NAMALWA (cell line): ENCODE data around the gene CNOT2.
"Not testable (repeated sequence)": the region's sequence is repeated elsewhere in the genome, so short reads cannot be mapped to it uniquely, and the experiment has no call there.

Experiments
- DNase-seq: peaks from one replicate; pipeline ENCODE4 v3.0.0-alpha.2; 2015; ENCODE audit warnings: low spot score

The CNOT2 gene

DNA sequence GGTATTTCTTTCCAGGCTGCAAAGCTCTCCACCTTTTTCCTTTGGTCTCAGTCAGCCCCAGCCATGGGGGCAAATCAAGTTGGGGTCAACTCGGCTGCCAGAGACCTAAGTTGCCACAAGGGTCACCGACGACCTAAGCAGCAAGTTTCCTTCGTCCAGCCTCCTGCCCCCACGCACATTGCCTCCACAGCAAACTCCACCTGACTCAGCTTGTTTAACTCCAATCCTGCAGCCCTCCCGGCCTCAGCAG lies 122.1 kb downstream of the CNOT2 start:
- no peak for DNase-seq

DNA sequence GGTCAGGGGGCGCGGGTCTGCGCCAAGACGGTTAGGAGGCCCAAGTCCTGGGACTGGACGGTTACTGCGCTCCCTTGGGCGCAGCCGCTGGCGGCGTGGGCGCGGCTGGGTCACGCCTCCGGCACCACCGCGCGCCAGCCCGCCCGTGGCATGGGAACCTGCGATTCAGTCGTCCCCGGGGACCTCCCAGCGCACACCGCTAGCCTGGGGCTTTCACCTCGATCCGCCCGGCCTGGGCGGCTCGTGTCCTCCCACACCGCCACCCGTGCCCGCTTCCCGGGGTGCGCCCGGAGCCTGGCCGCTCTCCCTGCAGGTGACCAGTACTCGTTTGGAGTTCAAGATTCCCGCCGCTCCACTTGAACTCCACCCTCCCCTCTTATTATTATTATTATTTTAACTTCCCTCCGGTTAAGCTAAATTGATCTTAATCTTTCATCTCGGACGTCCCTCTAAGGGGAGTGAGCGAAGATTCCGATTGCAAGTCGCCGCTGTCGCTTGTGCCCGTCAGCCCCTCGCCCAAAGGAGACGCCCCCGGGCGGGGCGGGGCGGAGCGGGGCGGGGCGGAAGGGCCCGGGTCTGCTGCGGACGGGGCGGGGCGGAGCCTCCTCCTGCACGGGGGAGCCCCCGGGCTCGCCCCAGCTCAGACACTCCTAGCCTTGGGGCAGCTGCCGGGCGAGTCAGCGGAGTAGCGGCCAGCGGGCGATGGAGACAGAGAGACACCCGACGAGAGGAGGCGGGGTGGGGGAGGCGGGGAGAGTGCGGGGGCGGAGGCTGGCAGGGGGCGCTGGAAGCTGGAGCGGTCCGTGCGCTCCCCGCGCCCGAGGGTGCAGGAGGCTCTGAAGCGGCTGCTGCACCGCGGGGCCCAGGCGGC lies 122.7 kb downstream of the CNOT2 start, which contains the start of gene KCNMB4:
TSS of gene KCNMB4 (plus strand) at position 643 of the 871 bp plus-strand sequence. CDS start 445 bp downstream, outside the sequence.
- peak; percentile 91 for DNase-seq

DNA sequence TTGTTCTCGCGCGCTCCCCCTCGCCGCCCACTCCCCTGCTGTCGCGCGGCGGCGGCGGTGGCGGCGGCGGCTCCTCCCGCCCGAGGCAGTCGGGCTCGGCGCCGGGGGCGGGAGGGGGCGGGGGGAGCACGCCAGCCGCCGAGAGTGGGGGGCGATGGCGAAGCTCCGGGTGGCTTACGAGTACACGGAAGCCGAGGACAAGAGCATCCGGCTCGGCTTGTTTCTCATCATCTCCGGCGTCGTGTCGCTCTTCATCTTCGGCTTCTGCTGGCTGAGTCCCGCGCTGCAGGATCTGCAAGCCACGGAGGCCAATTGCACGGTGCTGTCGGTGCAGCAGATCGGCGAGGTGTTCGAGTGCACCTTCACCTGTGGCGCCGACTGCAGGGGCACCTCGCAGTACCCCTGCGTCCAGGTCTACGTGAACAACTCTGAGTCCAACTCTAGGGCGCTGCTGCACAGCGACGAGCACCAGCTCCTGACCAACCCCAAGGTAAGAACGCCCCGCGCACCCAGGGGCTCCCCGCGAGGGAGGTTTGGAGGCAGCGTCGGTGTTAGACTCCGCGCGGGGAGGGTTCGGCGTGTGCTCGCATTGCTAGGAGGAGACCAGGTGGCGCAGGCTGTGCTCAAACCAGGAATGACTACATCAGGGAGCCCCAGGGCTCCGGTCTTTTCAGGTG lies 123.5 kb downstream of the CNOT2 start:
- peak; percentile 82 for DNase-seq

DNA sequence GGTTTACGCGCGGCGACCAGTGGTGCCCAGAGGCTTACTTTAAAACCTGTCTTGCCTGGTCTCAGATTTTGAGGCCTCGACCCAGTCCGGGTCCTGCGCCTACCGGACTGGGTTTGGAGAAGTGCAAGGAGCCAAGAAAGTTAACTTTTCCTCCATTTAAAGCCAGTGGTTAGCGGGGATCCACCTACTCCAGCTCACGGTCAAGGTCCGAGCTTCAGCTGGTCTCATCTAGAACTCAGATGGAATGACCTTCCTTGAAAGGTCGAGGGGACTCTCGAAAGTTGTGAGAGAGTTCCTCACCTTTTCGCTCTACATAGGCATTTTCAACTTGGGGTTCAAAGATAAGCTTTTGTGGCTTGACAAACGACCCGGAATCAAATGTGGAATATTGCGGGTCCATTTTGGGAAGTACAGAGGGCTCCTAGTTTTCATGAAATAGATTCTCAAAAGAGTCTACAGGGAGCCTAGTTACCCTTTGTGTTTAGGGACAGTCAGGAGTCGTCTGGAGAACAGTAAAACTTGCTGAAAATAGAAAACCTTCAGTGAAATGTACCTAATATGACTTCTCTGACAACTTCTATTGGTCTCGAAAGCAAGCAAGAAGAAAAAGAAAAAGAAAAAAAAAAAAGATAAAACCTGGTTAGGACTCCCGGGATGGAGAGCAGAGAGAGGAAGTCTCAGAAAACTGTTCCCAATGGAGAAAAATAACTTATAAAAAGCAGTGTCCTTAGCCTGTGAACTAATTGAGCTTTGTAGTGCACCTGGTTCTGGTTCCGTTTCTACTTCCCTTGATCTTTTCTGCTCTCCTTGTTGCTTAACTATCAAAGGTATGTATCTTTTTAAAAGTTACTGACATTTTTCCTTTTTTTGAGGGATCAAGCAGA lies 124.3 kb downstream of the CNOT2 start:
- DNase-seq: peak; percentile 46

DNA sequence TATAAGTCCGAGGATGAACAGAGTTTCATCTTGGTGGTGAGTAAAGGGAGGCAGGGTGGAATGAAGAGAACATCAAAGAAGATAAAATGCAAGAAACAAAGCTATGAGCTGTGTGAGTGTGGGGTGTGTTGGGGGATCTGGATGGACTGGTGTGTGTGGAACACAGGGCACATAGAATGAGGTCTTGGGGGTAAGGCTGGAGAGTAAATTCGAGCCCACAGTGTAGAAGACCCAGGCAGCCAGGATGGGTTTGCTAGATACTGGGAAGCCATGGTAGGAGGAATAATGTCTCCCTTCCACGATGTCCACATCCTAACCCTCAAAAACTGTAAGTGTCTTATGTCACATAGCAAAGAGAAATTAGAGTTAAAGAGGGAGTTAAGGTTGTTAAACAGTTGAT lies 129.6 kb downstream of the CNOT2 start:
- DNase-seq: no peak

DNA sequence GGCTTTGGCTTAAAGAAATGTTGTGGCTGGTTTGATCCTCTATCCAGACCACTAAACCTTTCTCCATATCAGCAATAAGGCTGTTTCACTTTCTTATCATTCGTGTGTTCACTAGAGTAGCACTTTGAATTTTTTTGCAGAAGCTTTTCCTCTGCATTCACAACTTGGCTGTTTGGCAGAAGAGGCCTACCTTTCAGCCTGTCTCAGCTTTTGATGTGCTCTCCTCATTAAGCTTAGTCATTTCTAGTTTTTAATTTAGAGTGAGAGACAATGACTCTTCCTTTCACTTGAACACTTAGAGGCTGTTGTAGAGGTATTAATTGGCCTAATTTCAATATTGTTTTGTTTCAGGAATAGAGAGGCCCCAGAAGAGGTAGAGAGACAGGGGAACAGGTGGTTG lies 136.6 kb downstream of the CNOT2 start:
- DNase-seq: no peak

DNA sequence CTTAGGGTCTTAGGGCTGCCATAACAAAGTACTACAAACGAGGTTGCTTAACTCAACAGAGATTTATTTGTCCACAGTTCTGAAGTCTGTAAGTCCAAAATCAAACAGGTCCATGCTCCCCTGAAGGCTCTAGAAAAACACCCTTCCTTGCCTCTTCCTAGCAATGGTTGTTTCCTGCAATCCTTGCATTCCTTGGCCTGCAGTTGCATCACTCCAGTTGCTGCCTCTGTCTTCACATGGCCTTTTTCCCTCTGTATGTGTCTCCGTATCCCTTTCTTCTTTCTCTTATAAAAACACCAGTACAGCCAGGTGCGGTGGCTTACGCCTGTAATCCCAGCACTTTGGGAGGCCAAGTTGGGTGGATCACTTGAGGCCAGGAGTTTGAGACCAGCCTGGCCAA lies 140.3 kb downstream of the CNOT2 start:
- DNase-seq: no peak

DNA sequence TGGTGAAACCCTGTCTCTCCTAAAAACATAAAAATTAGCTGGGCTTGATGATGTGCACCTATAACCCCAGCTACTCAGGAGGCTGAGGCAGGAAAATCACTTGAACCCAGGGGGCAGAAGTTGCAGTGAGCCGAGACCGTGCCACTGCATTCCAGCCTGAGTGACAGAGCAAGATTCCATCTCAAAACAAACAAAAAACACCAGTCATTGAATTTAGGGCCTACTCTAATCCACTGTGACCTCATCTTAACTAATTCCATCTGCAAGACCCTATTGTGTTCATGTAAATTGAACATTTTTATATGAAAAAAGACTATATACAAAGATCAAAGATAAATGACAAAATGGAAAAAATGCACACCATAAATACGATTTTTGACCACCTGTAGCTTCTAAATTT lies 140.7 kb downstream of the CNOT2 start:
- no peak for DNase-seq

DNA sequence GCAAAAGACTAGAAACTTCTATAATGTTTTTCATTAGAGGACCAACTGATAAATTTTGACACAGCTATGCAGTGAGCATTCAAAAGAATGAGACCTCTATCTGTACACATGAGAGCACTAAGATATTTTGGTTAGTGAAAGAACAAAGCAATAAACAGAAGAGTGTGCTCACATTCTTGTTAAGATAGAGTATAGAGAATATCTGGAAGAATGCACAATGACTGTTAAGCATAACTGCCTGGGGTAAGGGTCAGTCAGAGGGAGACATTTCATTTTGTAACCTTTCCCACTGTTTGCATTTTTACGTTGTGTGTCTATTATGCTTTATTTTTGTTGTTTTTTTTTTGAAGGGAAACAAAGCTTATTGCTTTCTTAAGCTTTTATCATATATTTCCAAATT lies 143.5 kb downstream of the CNOT2 start:
- DNase-seq: no peak

DNA sequence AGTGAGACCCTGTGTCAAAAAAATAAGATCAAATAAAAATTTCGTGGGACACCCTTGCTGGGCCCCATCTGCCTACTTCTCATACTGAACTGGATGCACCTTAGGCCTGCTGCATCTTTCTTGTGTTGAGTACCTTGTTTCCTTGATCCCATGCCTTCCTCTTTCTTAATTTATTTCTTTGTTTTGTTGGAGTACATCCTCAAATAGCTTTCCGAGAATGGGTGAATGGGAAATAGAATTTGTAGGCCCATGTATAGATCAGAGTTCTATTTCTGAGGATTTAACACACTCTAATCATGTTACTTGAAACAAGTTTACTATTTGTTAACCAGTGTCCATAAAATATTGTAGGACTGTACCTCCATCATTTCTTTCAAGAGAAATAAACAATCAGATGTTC lies 146.4 kb downstream of the CNOT2 start:
- no peak for DNase-seq

DNA sequence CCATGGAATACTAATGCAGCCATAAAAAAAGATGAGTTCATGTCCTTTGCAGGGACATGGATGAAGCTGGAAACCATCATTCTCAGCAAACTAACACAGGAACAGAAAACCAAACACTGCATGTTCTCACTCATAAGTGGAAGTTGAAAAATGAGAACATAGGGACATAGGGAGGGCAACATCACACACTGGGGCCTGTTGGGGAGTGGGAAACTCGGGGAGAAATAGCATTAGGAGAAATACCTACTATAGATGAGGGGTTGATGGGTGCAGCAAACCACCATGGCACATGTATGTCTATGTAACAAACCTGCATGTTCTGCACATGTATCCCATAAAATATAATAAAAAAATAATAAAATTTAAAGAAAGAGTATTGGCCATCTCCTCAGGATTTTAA lies 149.4 kb downstream of the CNOT2 start:
- DNase-seq: not testable (repeated sequence)

DNA sequence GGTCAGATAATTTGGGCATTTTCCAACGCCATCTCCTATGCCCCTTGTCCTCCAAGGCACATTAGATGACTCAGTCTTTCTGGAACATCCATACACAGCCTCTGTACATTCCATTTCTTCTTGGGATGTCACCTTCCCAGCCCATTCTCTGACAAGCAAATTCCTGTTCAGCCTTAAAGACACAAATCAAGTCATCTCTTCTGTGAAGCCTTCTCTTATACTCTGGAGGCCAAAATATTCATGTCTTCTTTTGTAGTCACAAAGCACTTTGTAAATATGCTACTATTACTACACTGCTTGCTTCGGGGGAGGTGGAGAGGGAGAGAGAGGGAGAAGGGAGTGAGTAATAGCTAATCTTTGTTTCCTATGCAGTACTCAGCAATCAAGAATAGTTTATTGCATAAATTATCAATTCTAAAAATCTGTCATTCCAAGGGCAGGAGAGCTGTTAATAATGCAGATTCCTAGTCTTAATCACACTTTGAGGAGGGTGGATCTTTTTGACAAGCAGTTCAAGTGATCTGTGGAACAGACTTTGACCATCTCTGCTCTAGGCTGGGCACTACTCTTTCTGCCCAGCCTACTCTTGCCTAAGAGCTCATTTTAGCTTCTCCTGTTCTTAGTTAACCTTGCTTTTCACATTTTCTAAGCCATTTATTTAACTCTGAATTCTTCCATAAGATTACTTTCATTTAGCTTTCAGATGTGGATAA lies 150.7 kb downstream of the CNOT2 start:
- no peak for DNase-seq

DNA sequence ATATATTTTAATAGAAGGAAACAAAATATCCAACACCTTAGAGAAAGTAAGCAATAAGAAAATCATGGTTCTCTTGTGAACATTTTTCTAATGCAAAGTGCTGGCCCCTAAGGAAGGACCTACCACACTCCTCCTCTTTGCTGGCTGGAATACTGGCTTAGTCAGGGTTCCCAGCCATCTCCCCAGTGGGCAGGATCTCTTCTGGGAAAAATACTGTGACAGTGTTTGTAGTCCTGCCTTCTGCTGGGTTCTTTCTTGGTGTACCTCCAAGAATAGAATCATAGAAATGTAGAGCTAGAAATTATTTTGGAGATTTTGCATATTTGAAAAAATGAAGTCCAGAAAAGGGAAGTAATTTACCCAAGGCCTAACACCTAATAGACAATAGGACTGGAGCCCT lies 154.8 kb downstream of the CNOT2 start:
- DNase-seq: no peak

DNA sequence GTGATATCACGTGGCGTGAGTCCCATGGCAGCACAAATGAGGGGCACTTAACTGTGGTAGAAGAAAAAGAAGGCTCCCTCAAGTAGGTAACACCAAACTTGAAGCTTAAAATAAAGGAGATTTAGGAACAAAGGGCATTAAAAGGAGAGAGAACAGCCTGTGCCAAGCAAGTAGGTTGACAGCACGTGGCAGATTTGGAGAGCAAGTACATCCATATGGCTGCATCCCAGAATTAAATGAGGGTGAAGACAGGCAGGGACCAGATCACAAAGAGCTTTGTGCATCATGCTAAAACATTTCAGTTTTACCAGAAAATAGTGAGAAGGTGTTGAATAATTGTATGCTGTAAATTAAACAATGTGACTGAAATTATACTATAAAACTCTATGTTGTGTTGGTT lies 155.6 kb downstream of the CNOT2 start:
- no peak for DNase-seq

DNA sequence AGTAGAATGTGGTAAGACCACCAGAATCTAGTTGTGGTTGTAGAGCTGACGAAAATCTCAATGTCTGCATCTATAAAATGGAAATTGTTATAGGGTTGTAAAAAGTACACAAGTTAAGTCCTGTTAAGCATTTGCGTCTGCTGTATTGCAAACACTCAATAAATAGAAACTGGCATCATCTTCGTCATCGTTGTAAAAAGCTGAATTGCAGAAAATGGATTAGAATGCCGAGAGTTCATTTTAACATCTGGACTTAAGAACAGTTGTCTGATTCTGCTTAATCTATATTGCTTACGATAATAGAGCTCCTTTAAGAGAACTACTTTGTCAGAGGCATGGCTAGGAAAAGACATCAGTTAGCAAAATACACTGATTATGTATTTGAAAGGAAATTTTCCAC lies 156.1 kb downstream of the CNOT2 start:
- no peak for DNase-seq

DNA sequence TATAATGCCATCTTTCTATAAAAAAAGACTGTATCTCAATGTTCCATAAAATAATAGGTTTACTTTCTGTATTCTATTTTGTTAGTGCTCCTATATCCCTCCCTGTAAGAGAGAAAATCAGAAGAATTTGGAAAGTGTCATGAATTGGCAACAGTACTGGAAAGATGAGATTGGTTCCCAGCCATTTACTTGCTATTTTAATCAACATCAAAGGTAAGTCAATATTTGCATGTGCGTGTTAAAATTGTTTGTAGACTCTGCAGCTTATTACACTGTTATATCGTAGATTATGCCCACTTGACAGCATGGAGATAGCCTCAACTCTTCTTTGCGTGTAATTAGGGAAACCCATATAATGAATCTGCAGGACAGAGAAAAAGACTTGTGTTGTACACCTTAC lies 156.9 kb downstream of the CNOT2 start:
- no peak for DNase-seq

DNA sequence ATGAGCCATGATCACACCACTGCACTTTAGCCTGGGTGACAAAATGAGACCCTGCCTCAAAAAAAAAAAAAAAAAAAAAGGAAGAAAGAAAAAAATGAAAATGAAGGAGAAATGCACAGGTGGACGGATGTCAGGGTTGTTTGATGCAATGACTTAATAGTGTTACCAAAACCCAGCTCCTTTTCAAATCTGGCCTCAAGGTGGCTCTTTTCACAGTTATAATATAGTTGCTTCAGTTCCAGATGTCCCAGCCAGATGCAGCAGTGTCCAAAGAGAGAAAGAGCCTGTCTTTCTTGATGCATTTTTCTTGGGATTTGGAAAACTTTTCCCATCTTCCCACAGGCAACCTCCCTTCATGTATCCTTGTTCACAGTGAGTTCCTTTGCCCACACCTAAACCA lies 159.4 kb downstream of the CNOT2 start:
- peak; percentile 23 for DNase-seq

DNA sequence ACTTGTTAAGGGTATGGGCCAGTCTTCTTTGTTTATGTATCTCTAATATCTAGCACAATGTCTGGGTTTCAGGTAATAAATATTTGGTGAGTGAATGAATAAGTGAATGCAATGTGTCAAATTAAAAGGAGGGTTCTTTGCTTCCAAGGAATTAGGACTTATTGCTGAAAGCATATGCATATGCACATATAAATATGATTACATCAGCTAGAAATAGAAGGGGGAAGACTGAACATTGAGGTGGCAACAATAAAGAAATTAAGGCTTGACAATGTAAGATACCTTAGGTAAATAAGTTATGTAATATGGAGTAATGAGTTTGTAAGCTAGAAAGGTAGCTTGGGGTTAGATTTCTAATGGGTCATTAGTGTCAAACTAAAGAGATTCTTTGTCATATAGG lies 160.6 kb downstream of the CNOT2 start:
- DNase-seq: no peak
